ENCODE results near the gene EXOC3.

The EXOC3 gene

GRCh38 chr5:459562-460272 lies 16.7 kb downstream of the EXOC3 start:
- DNase-seq (ENCODE audit: extremely low spot score), result no peak
- ChIA-PET CTCF (no interaction called here), POLR2A (interaction anchor here (0.9 kb wide), 1 partner anchor 12 kb away, joined by 5 read pairs; no protein-coding TSS in a partner anchor)
- TF ChIP-seq TARDBP (IDR thresholded peaks at IDR 0.05) (no peak), L3MBTL2 (conservative IDR thresholded peaks at IDR 0.05) (no peak), LEF1 (IDR thresholded peaks at IDR 0.05; ENCODE audit: borderline replicate concordance) (no peak), SP1 (IDR thresholded peaks at IDR 0.05) (no peak), HDGF (IDR thresholded peaks at IDR 0.05; ENCODE audit: borderline replicate concordance) (no peak), CTBP1 (IDR thresholded peaks at IDR 0.05; ENCODE audit: borderline replicate concordance) (no peak), ZNF384 (IDR thresholded peaks at IDR 0.05) (no peak), SUZ12 (IDR thresholded peaks at IDR 0.05) (no peak), PKNOX1 (IDR thresholded peaks at IDR 0.05) (no peak), NFRKB (IDR thresholded peaks at IDR 0.05) (no peak), ARNT (IDR thresholded peaks at IDR 0.05) (no peak)

GRCh38 chr5:460273-460625 lies 17.3 kb downstream of the EXOC3 start:
- no peak for DNase-seq (ENCODE audit: extremely low spot score)
- no peak for TF ChIP-seq FOXA1 (IDR thresholded peaks at IDR 0.05)
- no peak for TF ChIP-seq TARDBP (IDR thresholded peaks at IDR 0.05)
- no peak for TF ChIP-seq SP1 (IDR thresholded peaks at IDR 0.05)
- no peak for TF ChIP-seq LEF1 (IDR thresholded peaks at IDR 0.05; ENCODE audit: borderline replicate concordance)
- TF ChIP-seq FOXK2 (IDR thresholded peaks at IDR 0.05), result no peak
- TF ChIP-seq BHLHE40 (IDR thresholded peaks at IDR 0.05; ENCODE audit: borderline replicate concordance), result no peak
- no peak for TF ChIP-seq ELF4 (IDR thresholded peaks at IDR 0.05)
- TF ChIP-seq ARNT (IDR thresholded peaks at IDR 0.05), result no peak
- TF ChIP-seq PKNOX1 (IDR thresholded peaks at IDR 0.05), result no peak
- no peak for TF ChIP-seq ZNF384 (IDR thresholded peaks at IDR 0.05)
- TF ChIP-seq FOXM1 (IDR thresholded peaks at IDR 0.05; ENCODE audit: borderline replicate concordance), result no peak
- no peak for TF ChIP-seq HDGF (IDR thresholded peaks at IDR 0.05; ENCODE audit: borderline replicate concordance)
- no peak for TF ChIP-seq L3MBTL2 (conservative IDR thresholded peaks at IDR 0.05)
- TF ChIP-seq SUZ12 (IDR thresholded peaks at IDR 0.05), result no peak
- TF ChIP-seq CTBP1 (IDR thresholded peaks at IDR 0.05; ENCODE audit: borderline replicate concordance), result no peak
- TF ChIP-seq NFRKB (IDR thresholded peaks at IDR 0.05), result no peak
- ChIA-PET CTCF (no interaction called here), POLR2A (interaction anchor here (0.9 kb wide), 1 partner anchor 12 kb away, joined by 5 read pairs; no protein-coding TSS in a partner anchor)

GRCh38 chr5:462051-462481 lies 19.1 kb downstream of the EXOC3 start:
- ChIA-PET CTCF (no interaction called here), POLR2A (interaction anchor here (0.7 kb wide), 1 partner anchor 10 kb away, joined by 4 read pairs; no protein-coding TSS in a partner anchor)
- no peak for TF ChIP-seq ARNT (IDR thresholded peaks at IDR 0.05)
- no peak for DNase-seq (ENCODE audit: extremely low spot score)

GRCh38 chr5:463301-463700 lies 20.3 kb downstream of the EXOC3 start:
- no peak for DNase-seq (ENCODE audit: extremely low spot score)
- TF ChIP-seq CTBP1 (IDR thresholded peaks at IDR 0.05; ENCODE audit: borderline replicate concordance), result no peak
- TF ChIP-seq ELF4 (IDR thresholded peaks at IDR 0.05), result no peak
- TF ChIP-seq NFRKB (IDR thresholded peaks at IDR 0.05), result no peak
- no peak for TF ChIP-seq FOXA1 (IDR thresholded peaks at IDR 0.05)
- no peak for TF ChIP-seq SP1 (IDR thresholded peaks at IDR 0.05)
- TF ChIP-seq TARDBP (IDR thresholded peaks at IDR 0.05), result no peak
- TF ChIP-seq L3MBTL2 (conservative IDR thresholded peaks at IDR 0.05), result no peak
- TF ChIP-seq ARNT (IDR thresholded peaks at IDR 0.05), result no peak
- no peak for TF ChIP-seq SUZ12 (IDR thresholded peaks at IDR 0.05)
- TF ChIP-seq FOXM1 (IDR thresholded peaks at IDR 0.05; ENCODE audit: borderline replicate concordance), result no peak
- ChIA-PET CTCF (no interaction called here), POLR2A (interaction anchor here (1.2 kb wide), 1 partner anchor 11 kb away, joined by 3 read pairs; no protein-coding TSS in a partner anchor)

GRCh38 chr5:463952-464351 lies 21.0 kb downstream of the EXOC3 start:
- TF ChIP-seq NFRKB (IDR thresholded peaks at IDR 0.05) (no peak), ELF4 (IDR thresholded peaks at IDR 0.05) (no peak), BHLHE40 (IDR thresholded peaks at IDR 0.05; ENCODE audit: borderline replicate concordance) (no peak), ZNF384 (IDR thresholded peaks at IDR 0.05) (no peak), TARDBP (IDR thresholded peaks at IDR 0.05) (no peak), LEF1 (IDR thresholded peaks at IDR 0.05; ENCODE audit: borderline replicate concordance) (no peak), CTBP1 (IDR thresholded peaks at IDR 0.05; ENCODE audit: borderline replicate concordance) (no peak), FOXK2 (IDR thresholded peaks at IDR 0.05) (no peak), HDGF (IDR thresholded peaks at IDR 0.05; ENCODE audit: borderline replicate concordance) (no peak), L3MBTL2 (conservative IDR thresholded peaks at IDR 0.05) (no peak), SUZ12 (IDR thresholded peaks at IDR 0.05) (no peak), ARNT (IDR thresholded peaks at IDR 0.05) (no peak), FOXA1 (IDR thresholded peaks at IDR 0.05) (no peak), SP1 (IDR thresholded peaks at IDR 0.05) (no peak), FOXM1 (IDR thresholded peaks at IDR 0.05; ENCODE audit: borderline replicate concordance) (no peak), PKNOX1 (IDR thresholded peaks at IDR 0.05) (no peak)
- POLR2A ChIA-PET, result interaction anchor here (1.2 kb wide), 1 partner anchor 10 kb away, joined by 3 read pairs; no protein-coding TSS in a partner anchor
- CTCF ChIA-PET, result no interaction called here
- no peak for DNase-seq (ENCODE audit: extremely low spot score)

GRCh38 chr5:464446-464842 lies 21.5 kb downstream of the EXOC3 start:
- CTCF ChIA-PET, result interaction anchor here (0.6 kb wide), 1 partner anchor 706 kb away, joined by 3 read pairs; no protein-coding TSS in a partner anchor
- POLR2A ChIA-PET, result interaction anchor here (1.2 kb wide), 1 partner anchor 10 kb away, joined by 3 read pairs; no protein-coding TSS in a partner anchor
- TF ChIP-seq NFRKB (IDR thresholded peaks at IDR 0.05) (no peak), HDGF (IDR thresholded peaks at IDR 0.05; ENCODE audit: borderline replicate concordance) (no peak), LEF1 (IDR thresholded peaks at IDR 0.05; ENCODE audit: borderline replicate concordance) (no peak), TARDBP (IDR thresholded peaks at IDR 0.05) (no peak), ZNF384 (IDR thresholded peaks at IDR 0.05) (no peak), L3MBTL2 (conservative IDR thresholded peaks at IDR 0.05) (no peak), SUZ12 (IDR thresholded peaks at IDR 0.05) (no peak), PKNOX1 (IDR thresholded peaks at IDR 0.05) (no peak), FOXA1 (IDR thresholded peaks at IDR 0.05) (no peak), CTBP1 (IDR thresholded peaks at IDR 0.05; ENCODE audit: borderline replicate concordance) (no peak), FOXK2 (IDR thresholded peaks at IDR 0.05) (no peak), BHLHE40 (IDR thresholded peaks at IDR 0.05; ENCODE audit: borderline replicate concordance) (no peak), SP1 (IDR thresholded peaks at IDR 0.05) (no peak), ELF4 (IDR thresholded peaks at IDR 0.05) (no peak), ARNT (IDR thresholded peaks at IDR 0.05) (no peak), FOXM1 (IDR thresholded peaks at IDR 0.05; ENCODE audit: borderline replicate concordance) (no peak)
- no peak for DNase-seq (ENCODE audit: extremely low spot score)
